H7 (cell line): ENCODE results near the gene VMO1. TPM values are rescaled to one million over a fixed set of nuclear protein-coding genes. Genes with fewer than 3 reads are reported as not detected.
"Not testable (repeated sequence)": the region's sequence is repeated elsewhere in the genome, so short reads cannot be mapped to it uniquely, and the experiment has no call there.

ENCODE experiments used
- DNase-seq: peaks from one replicate; pipeline ENCODE4 v3.0.0; 2012
- H3K27me3 ChIP-seq: 2 replicates; pipeline ENCODE4 v1.6.0; 2011; ENCODE audit warnings: mild to moderate bottlenecking, low read length; ENCODE audit not compliant: control insufficient read depth, insufficient read depth
- H3K36me3 ChIP-seq: replicated peaks from 2 replicates; pipeline ENCODE4 v1.5.1; 2011; ENCODE audit warnings: low read length; ENCODE audit not compliant: control insufficient read depth, insufficient read depth
- H3K4me3 ChIP-seq: 2 replicates; pipeline ENCODE4 v1.5.1; 2011; ENCODE audit warnings: low read depth, mild to moderate bottlenecking, control low read depth, low read length, moderate library complexity; ENCODE audit not compliant: insufficient read depth
- total RNA-seq: library from RNA; depleted of rRNA; stranded (reverse); fragments of >200 nt; shearing (Covaris generic); gene quantifications from 2 replicates; pipeline ENCODE4 v1.2.3, GENCODE V29; 2014; rRNA removed

VMO1 gene, protein sequence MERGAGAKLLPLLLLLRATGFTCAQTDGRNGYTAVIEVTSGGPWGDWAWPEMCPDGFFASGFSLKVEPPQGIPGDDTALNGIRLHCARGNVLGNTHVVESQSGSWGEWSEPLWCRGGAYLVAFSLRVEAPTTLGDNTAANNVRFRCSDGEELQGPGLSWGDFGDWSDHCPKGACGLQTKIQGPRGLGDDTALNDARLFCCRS
- not detected in 2 replicates for total RNA-seq

DNA sequence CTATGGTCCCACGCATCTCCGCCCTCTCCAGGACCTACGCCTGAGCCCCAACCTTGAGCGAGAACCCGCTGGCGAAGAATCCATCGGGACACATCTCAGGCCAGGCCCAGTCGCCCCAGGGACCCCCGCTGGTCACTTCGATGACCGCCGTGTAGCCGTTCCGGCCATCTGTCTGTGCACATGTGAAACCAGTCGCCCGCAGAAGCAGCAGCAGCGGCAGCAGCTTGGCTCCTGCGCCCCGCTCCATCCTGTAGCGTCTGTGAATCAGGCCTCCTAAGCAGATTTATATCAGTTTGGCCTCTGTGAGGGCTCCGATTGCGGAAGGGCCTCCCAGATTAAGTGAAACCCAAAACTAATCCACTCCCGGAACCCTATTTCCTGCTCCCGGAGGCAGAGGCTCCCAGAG, at the start of gene VMO1:
Gene VMO1 (minus strand): TSS at position 259 of the 406 bp plus-strand sequence. CDS start 12 bp downstream, at position 247.
- peaks cover 31% of the 10 kb centered on the region for H3K27me3 ChIP-seq
- no peak within 1 kb of the TSS for H3K4me3 ChIP-seq
- DNase-seq: no peak
- no peaks in the 10 kb centered on the region for H3K36me3 ChIP-seq

DNA sequence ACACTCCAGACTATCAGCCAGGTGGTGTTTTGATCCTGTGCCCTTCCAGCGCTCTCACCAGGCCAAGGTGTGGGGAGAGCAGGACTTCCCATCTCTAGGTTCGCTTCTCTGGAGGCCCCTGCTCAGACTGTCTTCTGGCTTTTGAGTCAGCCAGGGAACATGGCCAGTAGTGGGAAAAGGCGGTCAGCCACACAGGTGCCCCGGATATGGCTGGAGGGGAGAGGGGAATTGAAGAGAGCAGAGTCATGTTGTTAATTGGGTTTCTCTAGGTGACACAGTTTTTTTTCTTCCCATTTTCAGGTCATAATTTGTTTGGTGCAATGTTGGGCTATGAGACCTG, 48.5 kb upstream of the VMO1 start:
- peaks cover 2% of the 10 kb centered on the region for H3K36me3 ChIP-seq
- no peaks in the 10 kb centered on the region for H3K27me3 ChIP-seq
- DNase-seq: no peak
- peak overlapping the region; percentile 92; the same call in 1 of the 2 replicates for H3K4me3 ChIP-seq

- H3K27me3 ChIP-seq: no peaks in the 10 kb centered on the region
- H3K36me3 ChIP-seq: peaks cover 2% of the 10 kb centered on the region
- peak overlapping the region; percentile 92 for H3K4me3 ChIP-seq
- DNase-seq: no peak
Observed at GRCh38 chr17:4833941-4834680, 47.9 kb upstream of the VMO1 start.

DNA sequence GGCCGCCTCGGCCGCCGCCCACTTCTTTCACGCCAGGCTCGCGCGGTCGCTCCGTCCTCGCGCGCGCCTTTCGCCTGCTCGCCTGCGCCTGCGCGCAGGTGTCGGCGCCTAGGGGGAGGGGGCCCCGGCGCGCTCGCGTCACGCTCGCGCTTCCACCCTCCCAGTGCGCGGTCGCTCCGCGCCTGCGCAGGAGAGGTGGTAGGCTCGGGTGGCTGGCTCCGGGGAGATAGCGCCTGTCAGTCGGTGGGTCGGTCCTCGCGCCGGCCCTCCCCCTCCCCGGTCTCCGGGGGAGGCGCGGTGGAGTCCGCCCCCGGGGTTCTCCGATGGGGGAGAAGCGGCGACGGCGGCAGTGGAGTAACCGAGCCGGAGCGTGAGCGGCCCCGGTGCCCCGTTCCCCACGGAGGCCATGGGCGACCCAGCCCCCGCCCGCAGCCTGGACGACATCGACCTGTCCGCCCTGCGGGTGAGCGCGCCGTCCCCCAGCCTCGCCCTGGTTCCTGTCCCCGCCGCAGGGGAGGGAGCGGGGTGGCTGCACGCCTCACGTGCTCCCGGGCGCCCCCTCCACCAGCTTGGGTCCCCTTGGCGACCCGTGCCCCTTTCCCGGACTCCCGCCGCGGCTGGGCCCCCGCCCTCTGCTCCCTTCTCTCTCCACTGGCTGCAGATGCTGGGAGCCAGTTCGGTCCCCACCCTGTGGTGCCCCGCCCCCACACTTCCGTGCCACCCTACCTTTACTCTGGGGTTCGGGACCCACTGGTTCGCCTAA, 47.2 kb upstream of the VMO1 start, which contains the start of gene MINK1:
Gene MINK1 (plus strand): TSS at position 163 of the 763 bp plus-strand sequence. CDS start 244 bp downstream, at position 407.
- Histone ChIP-seq H3K36me3 (peaks cover 2% of the 10 kb centered on the region), H3K27me3 (no peaks in the 10 kb centered on the region), H3K4me3 (peak within 1 kb of the TSS; percentile 92)
- DNase-seq: peak; percentile 100

DNA sequence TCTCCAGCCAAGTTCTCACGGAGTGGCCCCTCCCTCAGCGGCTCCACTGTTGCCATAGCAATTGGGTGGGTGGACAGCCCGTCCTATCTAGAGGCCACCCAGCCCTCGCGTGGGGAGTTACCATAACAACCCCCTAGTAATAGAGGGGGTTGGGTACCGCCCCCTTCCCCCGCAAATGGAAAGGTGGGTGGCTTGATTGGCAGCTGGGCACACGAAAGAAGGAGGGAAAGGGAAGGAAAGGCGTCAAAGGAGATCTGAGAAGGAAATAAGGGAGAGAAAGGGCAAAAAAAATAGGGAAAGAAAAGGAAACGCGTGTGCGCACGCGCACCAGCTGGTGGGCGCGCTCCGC, 46.6 kb upstream of the VMO1 start:
- peak overlapping the region; percentile 92 for H3K4me3 ChIP-seq
- not testable (repeated sequence) for H3K36me3 ChIP-seq, DNase-seq, H3K27me3 ChIP-seq

- Histone ChIP-seq H3K4me3 (no peak overlapping the region), H3K36me3 (no peaks in the 10 kb centered on the region; the same call in 1 of the 2 replicates), H3K27me3 (no peaks in the 10 kb centered on the region)
- no peak for DNase-seq
Observed at GRCh38 chr17:4827399-4827798, 41.2 kb upstream of the VMO1 start.

DNA sequence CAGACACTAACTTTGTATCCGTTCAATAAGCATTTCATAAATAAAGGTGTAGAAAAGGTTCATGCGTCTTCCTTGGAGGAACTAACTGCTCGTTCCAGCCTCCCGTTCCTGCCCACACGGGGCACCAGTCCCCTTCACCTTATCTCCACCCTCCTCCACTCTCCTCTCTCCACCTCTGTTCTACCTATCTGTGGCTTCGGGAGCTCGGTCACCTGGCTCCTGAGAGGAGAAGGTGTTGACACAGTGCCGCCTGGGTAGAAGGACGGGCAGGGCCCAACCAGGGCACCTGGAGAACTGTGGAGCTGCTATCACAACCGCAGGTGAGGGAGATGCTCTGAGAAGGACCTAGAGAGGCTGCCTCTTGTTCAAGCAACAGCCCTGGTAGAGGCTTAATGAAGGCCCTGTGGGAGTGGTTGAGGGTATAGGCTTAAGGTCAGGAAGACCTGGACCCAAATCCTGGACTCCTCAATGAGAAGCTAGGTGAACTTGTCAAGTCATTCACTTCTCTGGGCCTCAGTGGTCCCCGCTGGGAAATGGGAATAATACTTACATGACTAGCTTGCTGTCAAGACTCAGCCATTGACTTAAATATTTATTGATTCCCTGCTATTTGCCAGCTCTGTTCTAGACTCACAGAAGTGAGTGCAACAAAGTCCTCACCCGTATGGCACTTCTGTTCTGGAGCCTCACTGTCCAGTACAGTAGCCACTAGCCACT, 37.4 kb upstream of the VMO1 start:
- no peaks in the 10 kb centered on the region for H3K27me3 ChIP-seq
- H3K4me3 ChIP-seq: no peak overlapping the region
- peaks cover 2% of the 10 kb centered on the region for H3K36me3 ChIP-seq
- DNase-seq: no peak

DNA sequence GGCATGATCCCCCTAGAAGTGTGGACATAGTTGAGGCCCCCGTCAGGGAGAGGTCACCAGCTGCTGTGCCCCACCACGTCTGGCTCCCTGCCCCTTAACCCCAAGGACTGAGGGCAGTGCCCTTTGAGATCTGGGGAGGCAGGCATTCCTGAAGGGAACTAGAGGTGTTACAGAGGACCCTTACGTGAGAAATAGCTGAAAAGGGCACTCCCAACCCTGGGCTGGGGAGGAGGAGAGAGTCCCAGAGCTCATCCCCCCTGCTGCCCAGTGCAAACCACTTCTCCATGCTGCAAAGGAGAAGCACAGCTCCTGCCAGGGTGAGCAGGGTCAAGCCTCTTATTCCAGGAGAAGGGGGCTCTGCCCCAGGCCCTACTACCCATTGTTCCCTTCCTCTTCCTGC, 36.7 kb upstream of the VMO1 start:
- H3K36me3 ChIP-seq: peaks cover 2% of the 10 kb centered on the region
- DNase-seq: no peak
- H3K4me3 ChIP-seq: no peak overlapping the region
- no peaks in the 10 kb centered on the region for H3K27me3 ChIP-seq

- H3K4me3 ChIP-seq: no peak overlapping the region
- DNase-seq: peak; percentile 87
- peaks cover 9% of the 10 kb centered on the region for H3K36me3 ChIP-seq
- H3K27me3 ChIP-seq: no peaks in the 10 kb centered on the region
Observed at GRCh38 chr17:4818276-4818675, 32.1 kb upstream of the VMO1 start.

GRCh38 chr17:4816826-4817225, 30.7 kb upstream of the VMO1 start:
- Histone ChIP-seq H3K4me3 (no peak overlapping the region), H3K27me3 (no peaks in the 10 kb centered on the region), H3K36me3 (peaks cover 9% of the 10 kb centered on the region)
- no peak for DNase-seq

DNA sequence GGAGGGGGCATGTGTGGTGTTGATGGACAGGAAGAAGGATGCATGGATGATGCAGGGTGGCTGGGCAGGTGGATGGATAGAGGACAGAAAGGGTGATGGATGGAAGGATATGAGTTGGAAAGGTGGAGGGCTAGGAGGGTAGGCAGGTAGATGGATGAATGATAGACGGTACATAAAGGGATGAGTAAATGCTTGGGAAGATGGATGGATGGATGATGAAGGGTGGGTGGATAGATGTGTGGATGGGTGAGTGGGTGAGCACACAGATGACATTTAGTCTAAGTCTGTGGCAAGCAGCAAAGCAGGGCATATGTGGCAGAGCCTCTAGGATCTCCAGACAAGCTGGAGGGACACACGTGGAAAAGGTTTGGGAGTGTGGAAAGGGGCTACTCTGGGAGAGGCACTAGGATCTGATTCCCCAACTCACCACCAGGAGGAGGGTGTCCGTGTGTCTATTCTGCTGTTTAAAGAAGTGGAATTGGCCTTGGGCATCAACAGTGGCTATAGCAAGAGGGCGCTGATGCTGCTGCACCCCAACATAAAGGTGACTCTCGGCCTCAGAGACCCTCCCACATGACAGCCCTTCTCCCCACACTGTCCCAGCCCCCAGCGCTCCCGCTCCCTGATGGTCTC, 29.0 kb upstream of the VMO1 start:
- H3K36me3 ChIP-seq: peaks cover 10% of the 10 kb centered on the region
- peak; percentile 67 for DNase-seq
- H3K27me3 ChIP-seq: no peaks in the 10 kb centered on the region
- H3K4me3 ChIP-seq: no peak overlapping the region

GRCh38 chr17:4812690-4813089, 26.5 kb upstream of the VMO1 start:
- no peak overlapping the region for H3K4me3 ChIP-seq
- no peaks in the 10 kb centered on the region for H3K27me3 ChIP-seq
- H3K36me3 ChIP-seq: peaks cover 19% of the 10 kb centered on the region
- no peak for DNase-seq

DNA sequence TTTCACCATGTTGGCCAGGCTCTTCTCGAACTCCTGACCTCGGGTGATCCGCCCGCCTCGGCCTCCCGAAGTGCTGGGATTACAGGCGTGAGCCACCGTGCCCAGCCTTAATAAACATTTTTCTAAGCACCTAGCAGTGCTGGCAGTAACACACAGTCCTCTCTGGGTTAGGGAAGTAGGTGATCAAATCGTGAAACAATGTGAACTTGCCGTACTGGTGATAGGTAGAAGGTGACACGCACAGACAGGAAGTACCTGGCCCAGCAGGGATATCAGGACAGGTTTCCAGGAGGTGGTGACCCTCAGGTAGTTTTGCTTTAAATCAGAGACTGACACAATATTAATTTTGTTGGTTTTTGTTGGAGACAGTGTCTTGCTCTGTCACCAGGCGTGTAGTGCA, 25.3 kb upstream of the VMO1 start:
- no peak overlapping the region for H3K4me3 ChIP-seq
- no peaks in the 10 kb centered on the region for H3K27me3 ChIP-seq
- no peak for DNase-seq
- peaks cover 19% of the 10 kb centered on the region for H3K36me3 ChIP-seq

DNA sequence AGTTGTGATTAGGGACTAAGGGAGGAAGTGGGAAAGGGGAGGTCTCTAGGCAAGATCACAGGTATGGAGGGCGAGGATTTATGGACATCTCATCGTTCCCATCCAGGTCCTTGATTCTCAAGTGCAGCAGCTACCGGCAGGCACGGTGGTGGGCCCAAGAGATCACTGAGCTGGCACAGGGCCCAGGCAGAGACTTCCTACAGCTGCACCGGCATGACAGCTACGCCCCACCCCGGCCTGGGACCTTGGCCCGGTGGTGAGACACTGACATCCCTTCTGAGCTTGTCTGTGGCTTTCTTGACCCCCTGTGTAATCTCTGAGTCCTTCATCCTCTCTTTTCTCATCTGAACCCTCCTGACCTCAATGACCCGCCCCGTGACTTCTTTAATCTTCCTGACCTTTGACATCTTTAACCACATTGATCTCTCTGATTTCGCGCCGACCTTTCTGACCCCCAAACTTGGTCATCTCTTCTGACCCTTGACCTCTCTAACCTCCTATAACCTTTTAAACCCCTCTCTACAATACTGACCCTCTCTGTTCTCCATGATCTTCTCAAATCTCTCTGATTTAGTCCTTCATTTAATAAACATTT, 24.6 kb upstream of the VMO1 start:
- no peak for DNase-seq

More for the DNA sequence above, 24.6 kb upstream of the VMO1 start:
- Histone ChIP-seq H3K27me3 (no peaks in the 10 kb centered on the region), H3K4me3 (no peak overlapping the region), H3K36me3 (peaks cover 16% of the 10 kb centered on the region)
